Activated CD8-positive, alpha-beta memory T cell treated with anti-CD3 and anti-CD28 coated beads for 1 hour (primary cell): Measurements from ENCODE around the gene PGF.

Experiments used
- DNase-seq, 2 donors: peaks; one replicate each; pipeline ENCODE4 v3.0.0-alpha.2; 2020; ENCODE audit warnings: low read depth in 1 of 2; ENCODE audit errors: extremely low read depth in 1 of 2

Gene PGF

GRCh38 chr14:74979029-74979428 lies 23.6 kb upstream of the PGF start:
- no peak for DNase-seq

GRCh38 chr14:74978416-74978947 lies 23.1 kb upstream of the PGF start:
- no peak for DNase-seq

GRCh38 chr14:74977901-74978385 lies 22.5 kb upstream of the PGF start:
- no peak for DNase-seq

- DNase-seq = no peak
Measured at GRCh38 chr14:74977164-74977900, 21.9 kb upstream of the PGF start.

- DNase-seq = no peak
Measured at GRCh38 chr14:74976264-74977113, 21.1 kb upstream of the PGF start.

- no peak for DNase-seq
Measured at GRCh38 chr14:74975059-74975810, 19.8 kb upstream of the PGF start.

GRCh38 chr14:74974364-74975058 lies 19.1 kb upstream of the PGF start:
- DNase-seq = no peak

- no peak for DNase-seq
Measured at GRCh38 chr14:74973905-74974363, 18.5 kb upstream of the PGF start.

GRCh38 chr14:74973003-74973653 lies 17.7 kb upstream of the PGF start:
- DNase-seq = no peak

GRCh38 chr14:74968811-74969210 lies 13.4 kb upstream of the PGF start:
- DNase-seq = no peak

GRCh38 chr14:74965486-74966153 lies 10.2 kb upstream of the PGF start:
- no peak for DNase-seq

- DNase-seq = no peak
Measured at GRCh38 chr14:74964787-74965485, 9.5 kb upstream of the PGF start.

- no peak for DNase-seq
Measured at GRCh38 chr14:74963705-74964271, 8.4 kb upstream of the PGF start.

- DNase-seq = no peak
Measured at GRCh38 chr14:74963178-74963704, 7.8 kb upstream of the PGF start.

- no peak for DNase-seq
Measured at GRCh38 chr14:74962493-74962892, 7.1 kb upstream of the PGF start.

- no peak for DNase-seq
Measured at GRCh38 chr14:74962046-74962445, 6.6 kb upstream of the PGF start.

- DNase-seq = no peak
Measured at GRCh38 chr14:74961238-74961911, 6.0 kb upstream of the PGF start.

GRCh38 chr14:74960736-74961135 lies 5.3 kb upstream of the PGF start:
- DNase-seq = no peak
